SH-SY5Y (cell line): ENCODE data around the gene SMPD4.

Experiments
- GATA2 ChIP-seq: IDR thresholded peaks from 2 replicates; pipeline ENCODE4 v1.6.1; 2011; ENCODE audit warnings: mild to moderate bottlenecking, low read depth, low read length
- GATA3 ChIP-seq: IDR thresholded peaks from 2 replicates; pipeline ENCODE4 v1.6.1; 2011; ENCODE audit warnings: low read depth, mild to moderate bottlenecking, low read length, moderate library complexity

- TF ChIP-seq GATA2 (no peak), GATA3 (no peak)
Observed at GRCh38 chr2:130154773-130155765, 26.3 kb downstream of the SMPD4 start.
